CD14-positive monocyte (primary cell): Measurements from ENCODE around the gene CTSH. TPM values are rescaled to one million over a fixed set of nuclear protein-coding genes. Genes with fewer than 3 reads are reported as not detected.
A peak's percentile ranks its signal among the peaks of the same experiment; 100 is the strongest.

Source experiments
- DNase-seq, 3 donors: peaks; one replicate each; pipeline ENCODE4 v3.0.0-alpha.2; 2011 to 2022
- H2AFZ ChIP-seq: 2 replicates; pipeline ENCODE4 v1.6.0; 2012; ENCODE audit warnings: mild to moderate bottlenecking, low read depth, low read length, inconsistent platforms; ENCODE audit not compliant: insufficient read depth, poor library complexity, severe bottlenecking
- H3K27ac ChIP-seq, 2 donors: 1 replicate in 1 of 2; 2 replicates in 1 of 2; pipeline ENCODE4 v1.5.1; 2012 to 2013; ENCODE audit warnings: low read length in 2 of 2, control low read depth in 1 of 2, inconsistent platforms in 1 of 2, low read depth in 1 of 2, mild to moderate bottlenecking in 1 of 2
- H3K27me3 ChIP-seq, 2 donors: one replicate each; pipeline versions ENCODE4 v1.6.0 to v1.6.1; 2011 to 2013; ENCODE audit warnings: low read length in 2 of 2; ENCODE audit not compliant: control insufficient read depth in 2 of 2, insufficient read depth in 2 of 2
- H3K36me3 ChIP-seq, 2 donors: replicated peaks in 1 of 2; 1 replicate in 1 of 2; 2 replicates in 1 of 2; pipeline versions ENCODE4 v1.5.1 to v1.6.1; 2012 to 2013; ENCODE audit warnings: low read length in 2 of 2, control low read depth in 1 of 2, inconsistent platforms in 1 of 2, mild to moderate bottlenecking in 1 of 2; ENCODE audit not compliant: insufficient read depth in 2 of 2, control insufficient read depth in 1 of 2
- H3K4me1 ChIP-seq, 2 donors: 1 replicate in 1 of 2; 2 replicates in 1 of 2; pipeline versions ENCODE4 v1.5.1 to v1.6.1; 2012 to 2013; ENCODE audit warnings: low read length in 2 of 2, control low read depth in 1 of 2, inconsistent platforms in 1 of 2, mild to moderate bottlenecking in 1 of 2, moderate library complexity in 1 of 2; ENCODE audit not compliant: insufficient read depth in 2 of 2, control insufficient read depth in 1 of 2
- H3K4me2 ChIP-seq: replicated peaks from 2 replicates; pipeline ENCODE3; 2012; ENCODE audit warnings: low read length, moderate library complexity, mild to moderate bottlenecking; ENCODE audit not compliant: poor library complexity, severe bottlenecking; ENCODE audit errors: extremely low read depth
- H3K4me3 ChIP-seq, 3 experiments: fragments of 200-600 bp in 1 of 3; sonication (generic) in 1 of 3; replicated peaks in 1 of 3; 1 replicate in 2 of 3; 2 replicates in 1 of 3; pipeline ENCODE4 v1.5.1; 2011 to 2013; ENCODE audit warnings: low read length in 3 of 3, mild to moderate bottlenecking in 3 of 3, control low read depth in 2 of 3, low read depth in 2 of 3, inconsistent platforms in 1 of 3, moderate library complexity in 1 of 3
- H3K79me2 ChIP-seq: 2 replicates; pipeline ENCODE4 v1.6.0; 2012; ENCODE audit warnings: mild to moderate bottlenecking, control low read depth, inconsistent platforms, low read length, moderate library complexity; ENCODE audit not compliant: insufficient read depth
- H3K9ac ChIP-seq: 2 replicates; pipeline ENCODE4 v1.6.0; 2017; ENCODE audit warnings: low read length, mild to moderate bottlenecking; ENCODE audit not compliant: insufficient read depth, poor library complexity, severe bottlenecking
- H3K9me3 ChIP-seq, 2 donors: replicated peaks in 1 of 2; 1 replicate in 1 of 2; 2 replicates in 1 of 2; pipeline versions ENCODE4 v1.5.1 to v1.6.1; 2012 to 2013; ENCODE audit warnings: low read length in 2 of 2, control low read depth in 1 of 2; ENCODE audit not compliant: control insufficient read depth in 1 of 2, insufficient read depth in 1 of 2
- H4K20me1 ChIP-seq: 2 replicates; pipeline ENCODE4 v1.6.0; 2012; ENCODE audit warnings: mild to moderate bottlenecking, low read length, control low read depth, moderate library complexity; ENCODE audit not compliant: insufficient read depth
- H3K27ac Mint-ChIP-seq, 7 donors: one replicate each; pipeline ENCODE4 v1.8.0; 2020; ENCODE audit warnings: mild to moderate bottlenecking in 7 of 7, mixed read lengths in 7 of 7, moderate library complexity in 6 of 7, inconsistent platforms in 2 of 7
- H3K27me3 Mint-ChIP-seq, 3 donors: one replicate each; pipeline ENCODE4 v1.8.0; 2021 to 2022; ENCODE audit warnings: low read depth in 3 of 3, mild to moderate bottlenecking in 3 of 3, mixed read lengths in 3 of 3, moderate library complexity in 3 of 3, inconsistent platforms in 1 of 3
- H3K36me3 Mint-ChIP-seq, 2 donors: one replicate each; pipeline ENCODE4 v1.8.0; 2020; ENCODE audit warnings: mixed read lengths in 2 of 2, inconsistent platforms in 1 of 2, mild to moderate bottlenecking in 1 of 2
- H3K4me1 Mint-ChIP-seq: one replicate; pipeline ENCODE4 v1.8.0; 2020; ENCODE audit warnings: mild to moderate bottlenecking, mixed read lengths
- H3K4me3 Mint-ChIP-seq, 2 donors: one replicate each; pipeline ENCODE4 v1.8.0; 2020; ENCODE audit warnings: mild to moderate bottlenecking in 2 of 2, mixed read lengths in 2 of 2, moderate library complexity in 1 of 2
- H3K9me3 Mint-ChIP-seq, 7 donors: one replicate each; pipeline ENCODE4 v1.8.0; 2020 to 2022; ENCODE audit warnings: mixed read lengths in 7 of 7, mild to moderate bottlenecking in 6 of 7, moderate library complexity in 6 of 7, inconsistent platforms in 2 of 7
- WGBS: methylation state at CpG from one replicate; pipeline ENCODE4 v1.1.5; 2013; ENCODE audit warnings: missing lambda C conversion rate; ENCODE audit not compliant: insufficient coverage; 5-methylcytosine and 5-hydroxymethylcytosine counted together
- intact Hi-C, 2 donors: fragments of 100-400 bp; cut with micrococcal nuclease; formaldehyde crosslinking; loops; one replicate each; pipeline versions ENCODE4 v1.15.0 to v1.15.1; 2023
- polyA plus RNA-seq, 3 donors: library from polyadenylated mRNA; depleted of rRNA in 1 of 3; unstranded in 2 of 3; stranded (reverse) in 1 of 3; fragments of 300-500 nt in 2 of 3; fragments of >200 nt in 1 of 3; fragmentation: Illumina TruSeq in 2 of 3; gene quantifications; 1 replicate in 2 of 3; 2 replicates in 1 of 3; pipeline ENCODE4 v1.2.3, GENCODE V29; 2012 to 2021
- TF ChIP-seq, protein P1 (sequence below): fragments of 200-600 bp; IDR thresholded peaks from one replicate; pipeline ENCODE4 v1.8.0; 2022; ENCODE audit warnings: antibody characterized with exemption, mild to moderate bottlenecking

CTSH gene
- polyA plus RNA-seq, 3 donors: 555 to 884 (median 756) TPM

DNA sequence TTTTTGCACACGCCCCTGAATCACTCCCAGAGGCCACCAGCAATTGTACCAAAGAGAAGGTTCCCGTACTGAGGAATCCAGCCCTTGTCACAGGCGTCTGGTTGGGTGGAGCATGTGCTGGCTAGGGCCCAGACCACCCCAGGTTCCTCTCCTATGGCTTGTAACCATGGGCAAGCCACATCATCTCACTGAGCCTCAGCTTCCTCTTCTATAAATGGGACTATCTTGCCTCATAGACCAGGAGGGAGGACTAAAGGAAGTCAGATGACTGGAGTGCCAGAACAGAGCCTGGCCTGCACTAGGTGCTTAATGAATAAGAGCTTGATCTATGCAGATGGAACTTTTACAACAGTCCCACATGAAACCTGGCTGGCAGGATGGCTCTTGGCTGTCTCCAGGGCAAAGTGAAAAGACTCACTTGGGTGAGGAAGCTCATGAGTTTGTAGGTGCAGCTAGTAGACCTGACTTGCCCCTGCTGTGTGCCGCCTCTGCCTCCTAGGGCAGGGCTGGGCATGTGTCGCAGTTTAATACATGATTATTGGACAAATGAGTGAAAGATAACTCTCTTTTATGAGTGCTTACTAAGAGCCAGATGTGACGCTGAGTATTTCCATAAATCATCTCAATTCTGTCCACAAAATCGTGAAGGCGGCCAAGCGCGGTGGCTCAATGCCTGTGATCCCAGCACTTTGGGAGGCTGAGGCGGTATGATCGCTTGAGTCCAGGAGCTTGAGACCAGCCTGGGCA, 29.3 kb downstream of the CTSH start:
- TF ChIP-seq, protein P1, sequence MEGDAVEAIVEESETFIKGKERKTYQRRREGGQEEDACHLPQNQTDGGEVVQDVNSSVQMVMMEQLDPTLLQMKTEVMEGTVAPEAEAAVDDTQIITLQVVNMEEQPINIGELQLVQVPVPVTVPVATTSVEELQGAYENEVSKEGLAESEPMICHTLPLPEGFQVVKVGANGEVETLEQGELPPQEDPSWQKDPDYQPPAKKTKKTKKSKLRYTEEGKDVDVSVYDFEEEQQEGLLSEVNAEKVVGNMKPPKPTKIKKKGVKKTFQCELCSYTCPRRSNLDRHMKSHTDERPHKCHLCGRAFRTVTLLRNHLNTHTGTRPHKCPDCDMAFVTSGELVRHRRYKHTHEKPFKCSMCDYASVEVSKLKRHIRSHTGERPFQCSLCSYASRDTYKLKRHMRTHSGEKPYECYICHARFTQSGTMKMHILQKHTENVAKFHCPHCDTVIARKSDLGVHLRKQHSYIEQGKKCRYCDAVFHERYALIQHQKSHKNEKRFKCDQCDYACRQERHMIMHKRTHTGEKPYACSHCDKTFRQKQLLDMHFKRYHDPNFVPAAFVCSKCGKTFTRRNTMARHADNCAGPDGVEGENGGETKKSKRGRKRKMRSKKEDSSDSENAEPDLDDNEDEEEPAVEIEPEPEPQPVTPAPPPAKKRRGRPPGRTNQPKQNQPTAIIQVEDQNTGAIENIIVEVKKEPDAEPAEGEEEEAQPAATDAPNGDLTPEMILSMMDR: no peak
- H3K36me3 Mint-ChIP-seq: peaks cover 35 to 49% of the 10 kb centered on the region in 2 donors
- peaks cover 6 to 30% of the 10 kb centered on the region in 2 donors for H3K36me3 ChIP-seq
- peaks cover 30% of the 10 kb centered on the region for H4K20me1 ChIP-seq
- peaks cover 42% of the 10 kb centered on the region for H3K79me2 ChIP-seq
- no peaks in the 10 kb centered on the region for H3K27me3 Mint-ChIP-seq
- H3K27me3 ChIP-seq: no peaks in the 10 kb centered on the region
- no peaks in the 10 kb centered on the region for H3K9me3 Mint-ChIP-seq
- peaks cover 69% of the 10 kb centered on the region for H3K4me1 Mint-ChIP-seq
- H2AFZ ChIP-seq: no peak overlapping the region
- WGBS: 94% methylated on average over 5 of the region's 12 CpGs
- H3K27ac ChIP-seq: peak overlapping the region; percentile 81 to 83
- H3K9me3 ChIP-seq: no peaks in the 10 kb centered on the region
- peak overlapping the region in 1 of 2 donors; percentile 33 for H3K4me3 Mint-ChIP-seq
- intact Hi-C loops: loop anchor here in 1 of 2 donors (2.0 kb wide), 2 partner anchors 67 to 89 kb away; no protein-coding TSS in a partner anchor
- H3K4me3 ChIP-seq: peak overlapping the region in 1 of 3 experiments; percentile 38
- peak overlapping the region; percentile 52 for H3K4me2 ChIP-seq
- peak overlapping the region; percentile 91 to 95 (median 93) for H3K27ac Mint-ChIP-seq
- DNase-seq: peak; percentile 88 to 97 (median 93)
- peak overlapping the region; percentile 15 for H3K9ac ChIP-seq
- H3K4me1 ChIP-seq: peaks cover 72 to 74% of the 10 kb centered on the region in 2 donors

DNA sequence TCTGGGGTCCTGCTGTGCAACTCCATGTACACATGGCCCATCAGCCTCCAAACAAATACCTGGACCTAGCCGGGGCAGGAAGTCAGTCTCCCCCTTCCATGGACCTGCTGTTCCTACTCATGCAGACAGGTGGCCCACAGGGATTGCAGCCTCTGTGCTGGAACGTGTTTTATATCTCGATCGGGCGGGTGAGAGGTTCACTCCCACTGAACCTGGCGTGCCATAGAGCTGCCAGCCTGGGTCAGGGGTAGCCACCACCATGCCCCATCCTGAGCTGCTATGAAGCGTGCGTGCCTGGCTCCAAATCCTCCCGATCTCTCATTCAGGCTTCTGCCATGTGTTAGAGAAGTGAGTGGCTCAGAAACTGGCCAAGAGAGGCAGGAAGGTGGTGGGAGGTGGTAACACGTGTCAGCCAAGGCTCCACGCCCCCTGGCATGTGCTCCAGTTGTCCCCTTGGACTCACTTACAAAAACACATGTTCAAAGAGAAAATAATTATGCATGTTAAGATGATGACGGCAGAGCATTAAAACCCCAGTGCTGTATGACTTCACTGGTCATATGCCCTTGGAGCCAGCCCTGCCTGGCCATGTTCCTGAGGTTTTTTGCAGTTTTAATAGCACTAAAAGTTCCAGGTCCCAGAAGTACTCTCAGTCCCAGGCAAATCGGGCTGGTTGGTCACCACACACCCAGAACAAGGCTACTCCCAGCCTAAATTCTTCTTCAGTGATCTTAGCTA, 30.6 kb downstream of the CTSH start:
- Histone ChIP-seq H4K20me1 (peaks cover 39% of the 10 kb centered on the region), H3K4me2 (no peak overlapping the region), H3K9ac (no peak overlapping the region), H3K79me2 (peaks cover 43% of the 10 kb centered on the region), H3K4me3 (no peak overlapping the region), H3K36me3 (peaks cover 4 to 23% of the 10 kb centered on the region in 2 donors), H3K27me3 (no peaks in the 10 kb centered on the region), H3K27ac (peak overlapping the region; percentile 81 to 83), H3K9me3 (no peaks in the 10 kb centered on the region), H2AFZ (no peak overlapping the region), H3K4me1 (peaks cover 85 to 87% of the 10 kb centered on the region in 2 donors)
- WGBS: 87% methylated on average over 8 of the region's 13 CpGs
- DNase-seq: no peak
- H3K4me1 Mint-ChIP-seq: peaks cover 82% of the 10 kb centered on the region
- peak overlapping the region; percentile 91 to 95 (median 93) for H3K27ac Mint-ChIP-seq
- H3K9me3 Mint-ChIP-seq: no peaks in the 10 kb centered on the region
- H3K27me3 Mint-ChIP-seq: no peaks in the 10 kb centered on the region
- intact Hi-C loops: loop anchor here (2.0 to 5.0 kb wide), 3 partner anchors 69 to 268 kb away; no protein-coding TSS in a partner anchor
- peaks cover 29 to 51% of the 10 kb centered on the region in 2 donors for H3K36me3 Mint-ChIP-seq
- TF ChIP-seq, protein P1: peak; percentile 33
- no peak overlapping the region for H3K4me3 Mint-ChIP-seq
